Muscle layer of colon (tissue), 2 donors: Measurements from ENCODE around the gene IFI27L1.

Source experiments
- H3K27ac ChIP-seq: one replicate; pipeline ENCODE4 v1.7.0; 2013; ENCODE audit warnings: low read depth, mild to moderate bottlenecking, low read length, moderate library complexity
- H3K27me3 ChIP-seq, 2 donors: one replicate each; pipeline ENCODE4 v1.7.0; 2013; ENCODE audit warnings: low read length in 2 of 2, mild to moderate bottlenecking in 2 of 2; ENCODE audit not compliant: insufficient read depth in 2 of 2, control insufficient read depth in 1 of 2
- H3K36me3 ChIP-seq: one replicate; pipeline ENCODE4 v1.7.0; 2013; ENCODE audit warnings: mild to moderate bottlenecking, low read length; ENCODE audit not compliant: insufficient read depth
- H3K4me1 ChIP-seq: one replicate; pipeline ENCODE4 v1.7.0; 2013; ENCODE audit warnings: mild to moderate bottlenecking, low read length; ENCODE audit not compliant: insufficient read depth
- H3K4me3 ChIP-seq, 2 donors: one replicate each; pipeline ENCODE4 v1.7.0; 2013; ENCODE audit warnings: low read length in 2 of 2, low read depth in 1 of 2, mild to moderate bottlenecking in 1 of 2, moderate library complexity in 1 of 2
- H3K9ac ChIP-seq: one replicate; pipeline ENCODE4 v1.7.0; 2013; ENCODE audit warnings: low read length
- H3K9me3 ChIP-seq: one replicate; pipeline ENCODE4 v1.7.0; 2013; ENCODE audit warnings: mild to moderate bottlenecking, low read length
- donor health status: abdominal sarcoma.
- donor health status: Adenocarcinoma of cecum.

Gene IFI27L1

GRCh38 chr14:94128216-94128839 lies 47.2 kb downstream of the IFI27L1 start:
- peaks cover 8% of the 10 kb centered on the region for H3K4me1 ChIP-seq
- H3K27ac ChIP-seq = no peak overlapping the region
- peak overlapping the region in 1 of 2 donors; percentile 74 for H3K4me3 ChIP-seq
- no peak overlapping the region for H3K9ac ChIP-seq
- H3K36me3 ChIP-seq = no peaks in the 10 kb centered on the region
- no peaks in the 10 kb centered on the region for H3K9me3 ChIP-seq
- no peaks in the 10 kb centered on the region for H3K27me3 ChIP-seq

GRCh38 chr14:94129111-94129757 lies 48.1 kb downstream of the IFI27L1 start, which contains the start of gene IFI27L2:
TSS of gene IFI27L2 (minus strand) at chr14:94129604. CDS start at chr14:94129564, 40 bp downstream.
- H3K9me3 ChIP-seq = no peaks in the 10 kb centered on the region
- H3K4me1 ChIP-seq = peaks cover 8% of the 10 kb centered on the region
- H3K27ac ChIP-seq = peak within 1 kb of the TSS; percentile 70
- H3K4me3 ChIP-seq = peak within 1 kb of the TSS; percentile 55 to 74
- H3K27me3 ChIP-seq = no peaks in the 10 kb centered on the region
- H3K9ac ChIP-seq = peak within 1 kb of the TSS; percentile 73
- no peaks in the 10 kb centered on the region for H3K36me3 ChIP-seq

- H3K4me1 ChIP-seq = peaks cover 8% of the 10 kb centered on the region
- H3K4me3 ChIP-seq = peak overlapping the region; percentile 55 to 74
- no peaks in the 10 kb centered on the region for H3K9me3 ChIP-seq
- no peak overlapping the region for H3K9ac ChIP-seq
- H3K27ac ChIP-seq = peak overlapping the region; percentile 70
- no peaks in the 10 kb centered on the region for H3K27me3 ChIP-seq
- H3K36me3 ChIP-seq = no peaks in the 10 kb centered on the region
Measured at GRCh38 chr14:94129758-94130414, 48.8 kb downstream of the IFI27L1 start.

GRCh38 chr14:94132285-94132887 lies 51.3 kb downstream of the IFI27L1 start:
- Histone ChIP-seq H3K9ac (no peak overlapping the region), H3K27ac (no peak overlapping the region), H3K27me3 (no peaks in the 10 kb centered on the region), H3K9me3 (no peaks in the 10 kb centered on the region), H3K4me1 (peaks cover 8% of the 10 kb centered on the region), H3K36me3 (no peaks in the 10 kb centered on the region), H3K4me3 (no peak overlapping the region)

- Histone ChIP-seq H3K9ac (no peak overlapping the region), H3K36me3 (no peaks in the 10 kb centered on the region), H3K27ac (no peak overlapping the region), H3K4me3 (no peak overlapping the region), H3K4me1 (no peaks in the 10 kb centered on the region), H3K27me3 (no peaks in the 10 kb centered on the region), H3K9me3 (no peaks in the 10 kb centered on the region)
Measured at GRCh38 chr14:94135476-94135875, 54.4 kb downstream of the IFI27L1 start.

GRCh38 chr14:94136575-94137331 lies 55.6 kb downstream of the IFI27L1 start:
- H3K9ac ChIP-seq = no peak overlapping the region
- no peaks in the 10 kb centered on the region for H3K9me3 ChIP-seq
- no peaks in the 10 kb centered on the region for H3K36me3 ChIP-seq
- no peaks in the 10 kb centered on the region for H3K4me1 ChIP-seq
- H3K27me3 ChIP-seq = no peaks in the 10 kb centered on the region
- H3K4me3 ChIP-seq = no peak overlapping the region
- no peak overlapping the region for H3K27ac ChIP-seq

GRCh38 chr14:94138251-94138650 lies 57.1 kb downstream of the IFI27L1 start:
- no peaks in the 10 kb centered on the region for H3K9me3 ChIP-seq
- no peaks in the 10 kb centered on the region for H3K36me3 ChIP-seq
- H3K9ac ChIP-seq = no peak overlapping the region
- no peaks in the 10 kb centered on the region for H3K4me1 ChIP-seq
- no peak overlapping the region for H3K27ac ChIP-seq
- H3K4me3 ChIP-seq = no peak overlapping the region
- no peaks in the 10 kb centered on the region for H3K27me3 ChIP-seq

- H3K27me3 ChIP-seq = no peaks in the 10 kb centered on the region
- no peak overlapping the region for H3K4me3 ChIP-seq
- no peaks in the 10 kb centered on the region for H3K9me3 ChIP-seq
- H3K4me1 ChIP-seq = no peaks in the 10 kb centered on the region
- H3K27ac ChIP-seq = no peak overlapping the region
- no peak overlapping the region for H3K9ac ChIP-seq
- no peaks in the 10 kb centered on the region for H3K36me3 ChIP-seq
Measured at GRCh38 chr14:94139006-94139405, 57.9 kb downstream of the IFI27L1 start.

GRCh38 chr14:94139421-94139820 lies 58.3 kb downstream of the IFI27L1 start:
- Histone ChIP-seq H3K4me3 (no peak overlapping the region), H3K27ac (no peak overlapping the region), H3K9me3 (no peaks in the 10 kb centered on the region), H3K9ac (no peak overlapping the region), H3K4me1 (no peaks in the 10 kb centered on the region), H3K27me3 (no peaks in the 10 kb centered on the region), H3K36me3 (no peaks in the 10 kb centered on the region)

- Histone ChIP-seq H3K27ac (no peak overlapping the region), H3K27me3 (no peaks in the 10 kb centered on the region), H3K4me3 (no peak overlapping the region), H3K9me3 (no peaks in the 10 kb centered on the region), H3K9ac (no peak overlapping the region), H3K36me3 (no peaks in the 10 kb centered on the region), H3K4me1 (no peaks in the 10 kb centered on the region)
Measured at GRCh38 chr14:94142247-94142646, 61.1 kb downstream of the IFI27L1 start.

GRCh38 chr14:94142836-94143235 lies 61.7 kb downstream of the IFI27L1 start:
- Histone ChIP-seq H3K36me3 (no peaks in the 10 kb centered on the region), H3K27me3 (no peaks in the 10 kb centered on the region), H3K4me1 (no peaks in the 10 kb centered on the region), H3K27ac (no peak overlapping the region), H3K4me3 (no peak overlapping the region), H3K9ac (no peak overlapping the region), H3K9me3 (no peaks in the 10 kb centered on the region)
